ENCODE results near the gene VSTM4.

DNA sequence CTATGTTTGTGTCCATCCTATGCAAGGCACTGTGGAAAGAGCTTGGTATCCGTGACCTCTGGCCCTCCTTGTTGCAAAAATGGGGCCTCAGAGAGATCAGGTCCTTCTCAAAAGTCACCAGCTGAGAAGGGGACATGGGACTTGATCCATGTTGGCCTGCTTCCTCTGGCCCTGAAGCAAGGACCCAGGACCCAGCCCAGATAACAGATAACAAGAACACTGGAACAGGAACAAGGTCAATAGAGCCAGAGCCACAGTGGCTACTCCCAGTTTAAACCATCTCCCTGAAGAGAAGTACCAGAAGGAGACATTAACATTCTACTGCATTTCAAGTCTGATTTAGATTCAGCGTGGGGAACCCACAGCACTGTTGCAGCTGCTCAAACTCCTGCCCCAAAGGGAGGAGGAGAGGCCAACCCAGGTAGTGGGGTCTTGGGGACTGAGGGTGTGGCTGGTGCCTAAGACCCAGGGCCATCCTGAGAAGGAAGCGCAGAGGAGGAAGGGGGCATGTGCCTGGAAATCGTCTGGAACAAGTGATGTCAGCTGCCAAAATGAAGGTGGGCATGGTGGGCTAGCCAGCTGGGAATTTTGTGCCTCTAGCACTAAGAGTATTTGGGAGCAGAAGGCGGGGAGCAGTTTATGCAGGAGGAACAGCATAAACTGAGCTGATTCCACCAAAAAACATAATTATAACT lies 61.2 kb downstream of the VSTM4 start:
- TF ChIP-seq, protein P1, sequence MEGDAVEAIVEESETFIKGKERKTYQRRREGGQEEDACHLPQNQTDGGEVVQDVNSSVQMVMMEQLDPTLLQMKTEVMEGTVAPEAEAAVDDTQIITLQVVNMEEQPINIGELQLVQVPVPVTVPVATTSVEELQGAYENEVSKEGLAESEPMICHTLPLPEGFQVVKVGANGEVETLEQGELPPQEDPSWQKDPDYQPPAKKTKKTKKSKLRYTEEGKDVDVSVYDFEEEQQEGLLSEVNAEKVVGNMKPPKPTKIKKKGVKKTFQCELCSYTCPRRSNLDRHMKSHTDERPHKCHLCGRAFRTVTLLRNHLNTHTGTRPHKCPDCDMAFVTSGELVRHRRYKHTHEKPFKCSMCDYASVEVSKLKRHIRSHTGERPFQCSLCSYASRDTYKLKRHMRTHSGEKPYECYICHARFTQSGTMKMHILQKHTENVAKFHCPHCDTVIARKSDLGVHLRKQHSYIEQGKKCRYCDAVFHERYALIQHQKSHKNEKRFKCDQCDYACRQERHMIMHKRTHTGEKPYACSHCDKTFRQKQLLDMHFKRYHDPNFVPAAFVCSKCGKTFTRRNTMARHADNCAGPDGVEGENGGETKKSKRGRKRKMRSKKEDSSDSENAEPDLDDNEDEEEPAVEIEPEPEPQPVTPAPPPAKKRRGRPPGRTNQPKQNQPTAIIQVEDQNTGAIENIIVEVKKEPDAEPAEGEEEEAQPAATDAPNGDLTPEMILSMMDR (IDR thresholded peaks at IDR 0.05): no peak
- TF ChIP-seq, protein P2, sequence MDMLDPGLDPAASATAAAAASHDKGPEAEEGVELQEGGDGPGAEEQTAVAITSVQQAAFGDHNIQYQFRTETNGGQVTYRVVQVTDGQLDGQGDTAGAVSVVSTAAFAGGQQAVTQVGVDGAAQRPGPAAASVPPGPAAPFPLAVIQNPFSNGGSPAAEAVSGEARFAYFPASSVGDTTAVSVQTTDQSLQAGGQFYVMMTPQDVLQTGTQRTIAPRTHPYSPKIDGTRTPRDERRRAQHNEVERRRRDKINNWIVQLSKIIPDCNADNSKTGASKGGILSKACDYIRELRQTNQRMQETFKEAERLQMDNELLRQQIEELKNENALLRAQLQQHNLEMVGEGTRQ (CRISPR knock-in tag; IDR thresholded peaks at IDR 0.05): no peak

Measured in WTC11 (cell line).